IMR-90 (cell line): ENCODE measurements around the gene DDX10. TPM values are rescaled to one million over a fixed set of nuclear protein-coding genes. Genes with fewer than 3 reads are reported as not detected.

Experiments
- ATAC-seq: fragments of 200-7000 bp; cut with Tn5 transposase; 2 replicates; pipeline ENCODE4 v1.9.1; 2020; ENCODE audit warnings: low read depth, mild to moderate bottlenecking, moderate library complexity
- BruUV-seq: library from RNA; stranded (reverse); fragments of 400-500 nt; replicated peaks from 2 replicates; lab custom pipeline; 2021; lab: Mats Ljungman, UMichigan
- CTCF ChIA-PET: fragments of 300-600 bp; formaldehyde crosslinking; extraction: SDS; loops from one replicate; lab custom pipeline; 2021; ENCODE audit warnings: antibody characterized with exemption; lab: Yijun Ruan, JAX
- POLR2A ChIA-PET: fragments of 300-600 bp; sonication (Branson Sonifier 250); formaldehyde crosslinking; loops from one replicate; lab custom pipeline; 2022; ENCODE audit warnings: antibody characterized with exemption; ENCODE audit not compliant: unreplicated experiment; lab: Charles Lee
- DNase-seq: peaks from one replicate; pipeline ENCODE4 v3.0.0; 2013
- H2AFZ ChIP-seq: replicated peaks from 2 replicates; pipeline ENCODE3; 2013; ENCODE audit warnings: low read length, mild to moderate bottlenecking; ENCODE audit not compliant: poor library complexity
- H2AK5ac ChIP-seq: 2 replicates; pipeline ENCODE4 v1.6.1; 2013; ENCODE audit warnings: low read depth, low read length, inconsistent platforms
- H2AK9ac ChIP-seq: replicated peaks from 2 replicates; pipeline ENCODE3; 2013; ENCODE audit warnings: mild to moderate bottlenecking, low read depth, low read length, moderate library complexity; ENCODE audit not compliant: poor library complexity
- H2BK120ac ChIP-seq: 2 replicates; pipeline ENCODE4 v1.6.1; 2013; ENCODE audit warnings: low read depth, low read length, inconsistent platforms
- H2BK15ac ChIP-seq: 3 replicates; pipeline ENCODE4 v1.6.1; 2013; ENCODE audit warnings: low read depth, low read length, inconsistent platforms
- H2BK20ac ChIP-seq: 2 replicates; pipeline ENCODE4 v1.6.1; 2013; ENCODE audit warnings: low read depth, mild to moderate bottlenecking, inconsistent platforms, low read length, moderate library complexity
- H2BK5ac ChIP-seq: 2 replicates; pipeline ENCODE4 v1.6.1; 2013; ENCODE audit warnings: mild to moderate bottlenecking, low read depth, low read length, inconsistent platforms; ENCODE audit not compliant: poor library complexity, severe bottlenecking
- H3K14ac ChIP-seq: replicated peaks from 2 replicates; pipeline ENCODE4 v1.6.1; 2013; ENCODE audit warnings: low read depth, low read length, inconsistent platforms
- H3K18ac ChIP-seq: 2 replicates; pipeline ENCODE4 v1.6.1; 2013; ENCODE audit warnings: low read depth, low read length, control low read depth
- H3K23ac ChIP-seq: 2 replicates; pipeline ENCODE4 v1.6.1; 2013; ENCODE audit warnings: low read depth, low read length, inconsistent platforms
- H3K27ac ChIP-seq: 2 replicates; pipeline ENCODE4 v1.5.1; 2013; ENCODE audit warnings: mild to moderate bottlenecking, control low read depth, low read length; ENCODE audit not compliant: insufficient read depth
- H3K27me3 ChIP-seq: 2 replicates; pipeline ENCODE4 v1.6.1; 2013; ENCODE audit warnings: low read length; ENCODE audit not compliant: control insufficient read depth, insufficient read depth
- H3K36me3 ChIP-seq: 2 replicates; pipeline ENCODE4 v1.6.1; 2013; ENCODE audit warnings: low read length, mixed read lengths; ENCODE audit not compliant: control insufficient read depth, insufficient read depth
- H3K4ac ChIP-seq: 2 replicates; pipeline ENCODE4 v1.6.1; 2013; ENCODE audit warnings: low read depth, low read length, inconsistent platforms
- H3K4me1 ChIP-seq: 2 replicates; pipeline ENCODE4 v1.6.1; 2013; ENCODE audit warnings: low read length, mixed read lengths; ENCODE audit not compliant: control insufficient read depth, insufficient read depth
- H3K4me2 ChIP-seq: 2 replicates; pipeline ENCODE4 v1.6.1; 2013; ENCODE audit warnings: low read depth, mild to moderate bottlenecking, control low read depth, low read length, moderate library complexity
- H3K4me3 ChIP-seq: 2 replicates; pipeline ENCODE4 v1.5.1; 2013; ENCODE audit warnings: low read depth, mild to moderate bottlenecking, control low read depth, low read length, moderate library complexity; ENCODE audit not compliant: insufficient read depth
- H3K56ac ChIP-seq: 2 replicates; pipeline ENCODE4 v1.6.1; 2013; ENCODE audit warnings: low read length, inconsistent platforms; ENCODE audit not compliant: insufficient read depth; ENCODE audit errors: extremely low read depth
- H3K79me1 ChIP-seq, 2 experiments: 2 replicates each; pipeline ENCODE4 v1.6.1; 2013; ENCODE audit warnings: low read length in 2 of 2, inconsistent platforms in 1 of 2, low read depth in 1 of 2
- H3K9ac ChIP-seq: 2 replicates; pipeline ENCODE4 v1.6.1; 2013; ENCODE audit warnings: low read depth, low read length, control low read depth
- H3K9me1 ChIP-seq: 2 replicates; pipeline ENCODE4 v1.6.1; 2013; ENCODE audit warnings: low read length, inconsistent platforms; ENCODE audit not compliant: insufficient read depth
- H3K9me3 ChIP-seq: 2 replicates; pipeline ENCODE4 v1.6.1; 2013; ENCODE audit warnings: low read length; ENCODE audit not compliant: control insufficient read depth, insufficient read depth
- H4K20me1 ChIP-seq: 2 replicates; pipeline ENCODE4 v1.6.1; 2013; ENCODE audit warnings: low read length, inconsistent platforms; ENCODE audit not compliant: insufficient read depth
- H4K5ac ChIP-seq: 2 replicates; pipeline ENCODE4 v1.6.1; 2013; ENCODE audit warnings: mild to moderate bottlenecking, low read depth, low read length, control low read depth
- H4K8ac ChIP-seq, 2 experiments: 2 replicates each; pipeline ENCODE4 v1.6.1; 2013; ENCODE audit warnings: low read depth in 2 of 2, low read length in 2 of 2, control low read depth in 1 of 2, inconsistent platforms in 1 of 2
- H4K91ac ChIP-seq: 2 replicates; pipeline ENCODE4 v1.6.1; 2013; ENCODE audit warnings: low read depth, low read length, inconsistent platforms; ENCODE audit not compliant: insufficient read depth
- BHLHE40 ChIP-seq: fragments of 150-350 bp; IDR thresholded peaks from 2 replicates; pipeline ENCODE4 v1.6.1; 2016; ENCODE audit warnings: mild to moderate bottlenecking, low read depth, low read length
- CEBPB ChIP-seq: IDR thresholded peaks from 2 replicates; pipeline ENCODE4 v1.6.1; 2012; ENCODE audit warnings: low read depth, low read length, improper control_type of control experiment
- CHD1 ChIP-seq: IDR thresholded peaks from 2 replicates; pipeline ENCODE4 v1.6.1; 2012; ENCODE audit warnings: low read depth, low read length, improper control_type of control experiment
- ELK1 ChIP-seq: fragments of 150-350 bp; IDR thresholded peaks from 2 replicates; pipeline ENCODE4 v1.6.1; 2016; ENCODE audit warnings: low read depth, mild to moderate bottlenecking, low read length, moderate library complexity, borderline replicate concordance
- FOS ChIP-seq: fragments of 150-350 bp; IDR thresholded peaks from 2 replicates; pipeline ENCODE4 v1.6.1; 2016; ENCODE audit warnings: low read depth, low read length
- MAFK ChIP-seq: IDR thresholded peaks from 2 replicates; pipeline ENCODE4 v1.6.1; 2012; ENCODE audit warnings: low read depth, low read length, improper control_type of control experiment
- MAZ ChIP-seq: IDR thresholded peaks from 2 replicates; pipeline ENCODE4 v1.6.1; 2012; ENCODE audit warnings: low read depth, mild to moderate bottlenecking, low read length, improper control_type of control experiment, moderate library complexity, borderline replicate concordance
- MXI1 ChIP-seq: IDR thresholded peaks from 2 replicates; pipeline ENCODE4 v1.6.1; 2012; ENCODE audit warnings: low read depth, mild to moderate bottlenecking, low read length, moderate library complexity, borderline replicate concordance
- NFE2L2 ChIP-seq: fragments of 150-350 bp; IDR thresholded peaks from 2 replicates; pipeline ENCODE4 v1.6.1; 2016; ENCODE audit warnings: low read depth, mild to moderate bottlenecking, low read length
- POLR2A ChIP-seq: IDR thresholded peaks from 2 replicates; pipeline ENCODE4 v1.6.1; 2012; ENCODE audit warnings: mild to moderate bottlenecking, low read depth, low read length
- RAD21 ChIP-seq: IDR thresholded peaks from 2 replicates; pipeline ENCODE4 v1.6.1; 2012; ENCODE audit warnings: low read length, improper control_type of control experiment
- RCOR1 ChIP-seq: IDR thresholded peaks from 2 replicates; pipeline ENCODE4 v1.6.1; 2012; ENCODE audit warnings: mild to moderate bottlenecking, low read length, improper control_type of control experiment; ENCODE audit not compliant: insufficient replicate concordance
- RFX5 ChIP-seq: IDR thresholded peaks from 2 replicates; pipeline ENCODE4 v1.8.0; 2012; ENCODE audit warnings: low read depth, mild to moderate bottlenecking, low read length, moderate library complexity
- SMC3 ChIP-seq: fragments of 150-350 bp; IDR thresholded peaks from 2 replicates; pipeline ENCODE4 v1.6.1; 2016; ENCODE audit warnings: low read depth, mild to moderate bottlenecking, antibody characterized with exemption, low read length, moderate library complexity
- USF2 ChIP-seq: fragments of 150-350 bp; IDR thresholded peaks from 2 replicates; pipeline ENCODE4 v1.6.1; 2017; ENCODE audit warnings: mild to moderate bottlenecking, antibody characterized with exemption, low read length, low read depth
- WGBS, 2 experiments: methylation state at CpG; one replicate each; pipeline versions ENCODE4 v1.1.5 to v1.1.7; 2013; ENCODE audit warnings: missing lambda C conversion rate in 2 of 2; ENCODE audit not compliant: insufficient read length in 1 of 2; ENCODE audit errors: extremely low coverage in 2 of 2; 5-methylcytosine and 5-hydroxymethylcytosine counted together
- dilution Hi-C: fragments of 300-500 bp; cut with HindIII; formaldehyde crosslinking; loops from one replicate; pipeline ENCODE4 v1.14.3; 2018; ENCODE audit warnings: low sequenced_read_pairs; ENCODE audit not compliant: unreplicated experiment
- in situ Hi-C: fragments of 300-500 bp; cut with MboI; formaldehyde crosslinking; loops from 3 replicates; pipeline ENCODE4 v1.14.3; 2019; ENCODE audit warnings: low sequenced_read_pairs, inconsistent platforms, mixed read lengths
- intact Hi-C: fragments of 100-400 bp; cut with micrococcal nuclease; formaldehyde crosslinking; loops from 2 replicates; pipeline ENCODE4 v1.10.0; 2022
- polyA plus RNA-seq, 3 experiments: library from polyadenylated mRNA; depleted of rRNA; stranded (reverse); fragments of >200 nt; gene quantifications; 2 replicates each; pipeline ENCODE4 v1.2.3, GENCODE V29; 2012; ENCODE audit warnings: low replicate concordance in 1 of 3
- total RNA-seq: library from RNA; depleted of rRNA; stranded (reverse); fragments of >200 nt; gene quantifications from 2 replicates; pipeline ENCODE4 v1.2.3, GENCODE V29; 2012
- TF ChIP-seq, protein P1 (sequence below): conservative IDR thresholded peaks from 2 replicates; pipeline ENCODE4 v1.5.1; 2012; ENCODE audit warnings: mild to moderate bottlenecking, low read depth, low read length, improper control_type of control experiment

DDX10 gene
- total and polyA plus RNA-seq, 2 of the 4 experiments (the other 2 are of a cell fraction): 20.0 to 31.9 TPM

GRCh38 chr11:108807262-108807661 lies 142.4 kb downstream of the DDX10 start:
- Histone ChIP-seq H3K9ac (no peak overlapping the region), H2AK5ac (no peak overlapping the region), H3K9me3 (no peaks in the 10 kb centered on the region), H3K56ac (no peak overlapping the region), H2BK20ac (no peak overlapping the region), H4K5ac (no peak overlapping the region), H3K14ac (no peak overlapping the region), H2BK120ac (no peak overlapping the region), H3K4me1 (peaks cover 9% of the 10 kb centered on the region), H4K20me1 (no peaks in the 10 kb centered on the region), H3K18ac (no peak overlapping the region), H3K9me1 (no peaks in the 10 kb centered on the region), H3K36me3 (no peaks in the 10 kb centered on the region), H2BK15ac (no peak overlapping the region), H3K79me1 (peaks cover 6 to 22% of the 10 kb centered on the region in 2 experiments), H4K8ac (no peak overlapping the region), H3K23ac (no peak overlapping the region), H3K4me2 (no peak overlapping the region), H2BK5ac (no peak overlapping the region), H3K27ac (no peak overlapping the region), H2AK9ac (no peak overlapping the region), H4K91ac (no peak overlapping the region), H3K4me3 (no peak overlapping the region), H3K27me3 (no peaks in the 10 kb centered on the region), H2AFZ (no peak overlapping the region), H3K4ac (no peak overlapping the region)
- WGBS, 2 experiments: 71% methylated on average over 1 of the region's 2 CpGs; no CpG with 5 or more reads in 1 of the 2 experiments
- intact Hi-C loops: no loop called here
- TF ChIP-seq RFX5 (no peak), RCOR1 (no peak), BHLHE40 (no peak), RAD21 (no peak), FOS (no peak), ELK1 (no peak), USF2 (no peak), CEBPB (no peak), POLR2A (no peak), MAZ (no peak), MAFK (no peak), MXI1 (no peak), NFE2L2 (no peak), CHD1 (no peak), SMC3 (no peak)
- TF ChIP-seq, protein P1, sequence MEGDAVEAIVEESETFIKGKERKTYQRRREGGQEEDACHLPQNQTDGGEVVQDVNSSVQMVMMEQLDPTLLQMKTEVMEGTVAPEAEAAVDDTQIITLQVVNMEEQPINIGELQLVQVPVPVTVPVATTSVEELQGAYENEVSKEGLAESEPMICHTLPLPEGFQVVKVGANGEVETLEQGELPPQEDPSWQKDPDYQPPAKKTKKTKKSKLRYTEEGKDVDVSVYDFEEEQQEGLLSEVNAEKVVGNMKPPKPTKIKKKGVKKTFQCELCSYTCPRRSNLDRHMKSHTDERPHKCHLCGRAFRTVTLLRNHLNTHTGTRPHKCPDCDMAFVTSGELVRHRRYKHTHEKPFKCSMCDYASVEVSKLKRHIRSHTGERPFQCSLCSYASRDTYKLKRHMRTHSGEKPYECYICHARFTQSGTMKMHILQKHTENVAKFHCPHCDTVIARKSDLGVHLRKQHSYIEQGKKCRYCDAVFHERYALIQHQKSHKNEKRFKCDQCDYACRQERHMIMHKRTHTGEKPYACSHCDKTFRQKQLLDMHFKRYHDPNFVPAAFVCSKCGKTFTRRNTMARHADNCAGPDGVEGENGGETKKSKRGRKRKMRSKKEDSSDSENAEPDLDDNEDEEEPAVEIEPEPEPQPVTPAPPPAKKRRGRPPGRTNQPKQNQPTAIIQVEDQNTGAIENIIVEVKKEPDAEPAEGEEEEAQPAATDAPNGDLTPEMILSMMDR: no peak
- in situ Hi-C loops: no loop called here
- ATAC-seq (no peak), DNase-seq (no peak)
- POLR2A ChIA-PET: no interaction called here
- CTCF ChIA-PET: no interaction called here
- no TSS peak for BruUV-seq
- dilution Hi-C loops: no loop called here
